Stomach smooth muscle (tissue), 2 donors: Measurements from ENCODE around the gene SYT2.
"Not testable (repeated sequence)": the region's sequence is repeated elsewhere in the genome, so short reads cannot be mapped to it uniquely, and the experiment has no call there.

Source experiments
- H3K27ac ChIP-seq: one replicate; pipeline ENCODE4 v1.7.0; 2013; ENCODE audit warnings: mild to moderate bottlenecking, low read length, inconsistent platforms
- H3K27me3 ChIP-seq, 2 donors: one replicate each; pipeline ENCODE4 v1.7.0; 2013; ENCODE audit warnings: low read length in 2 of 2; ENCODE audit not compliant: insufficient read depth in 2 of 2, control insufficient read depth in 1 of 2
- H3K36me3 ChIP-seq, 2 donors: one replicate each; pipeline ENCODE4 v1.7.0; 2013; ENCODE audit warnings: low read length in 2 of 2; ENCODE audit not compliant: control insufficient read depth in 2 of 2, insufficient read depth in 2 of 2
- H3K4me1 ChIP-seq: one replicate; pipeline ENCODE4 v1.7.0; 2013; ENCODE audit warnings: low read length; ENCODE audit not compliant: control insufficient read depth, insufficient read depth
- H3K4me3 ChIP-seq, 2 donors: one replicate each; pipeline ENCODE4 v1.7.0; 2013; ENCODE audit warnings: low read length in 2 of 2
- H3K9ac ChIP-seq, 2 donors: one replicate each; pipeline ENCODE4 v1.7.0; 2013; ENCODE audit warnings: low read length in 2 of 2, mild to moderate bottlenecking in 1 of 2
- H3K9me3 ChIP-seq, 2 donors: one replicate each; pipeline ENCODE4 v1.7.0; 2013; ENCODE audit warnings: low read length in 2 of 2; ENCODE audit not compliant: control insufficient read depth in 2 of 2
- donor health status: healthy.
- donor health status: Pancreatic carcinoma.

Gene SYT2

GRCh38 chr1:202725526-202725925 lies 15.3 kb upstream of the SYT2 start:
- H3K9ac ChIP-seq = no peak overlapping the region
- H3K27me3 ChIP-seq = no peaks in the 10 kb centered on the region
- no peaks in the 10 kb centered on the region for H3K4me1 ChIP-seq
- H3K9me3 ChIP-seq = no peaks in the 10 kb centered on the region
- H3K4me3 ChIP-seq = no peak overlapping the region
- H3K27ac ChIP-seq = no peak overlapping the region
- peaks cover 33 to 45% of the 10 kb centered on the region in 2 donors for H3K36me3 ChIP-seq

- H3K27ac ChIP-seq = no peak overlapping the region
- no peaks in the 10 kb centered on the region for H3K4me1 ChIP-seq
- H3K27me3 ChIP-seq = no peaks in the 10 kb centered on the region
- H3K4me3 ChIP-seq = no peak overlapping the region
- H3K36me3 ChIP-seq = peaks cover 16 to 27% of the 10 kb centered on the region in 2 donors
- no peak overlapping the region for H3K9ac ChIP-seq
- no peaks in the 10 kb centered on the region for H3K9me3 ChIP-seq
Measured at GRCh38 chr1:202723708-202724107, 13.5 kb upstream of the SYT2 start.

- not testable (repeated sequence) for H3K4me3 ChIP-seq, H3K27ac ChIP-seq, H3K9ac ChIP-seq, H3K4me1 ChIP-seq, H3K27me3 ChIP-seq, H3K9me3 ChIP-seq
- peaks cover 10 to 20% of the 10 kb centered on the region in 2 donors for H3K36me3 ChIP-seq
Measured at GRCh38 chr1:202723046-202723445, 12.8 kb upstream of the SYT2 start.

GRCh38 chr1:202716654-202717053 lies 6.4 kb upstream of the SYT2 start:
- no peak overlapping the region for H3K9ac ChIP-seq
- H3K36me3 ChIP-seq = no peaks in the 10 kb centered on the region
- H3K4me3 ChIP-seq = no peak overlapping the region
- peaks cover 0 to 12% of the 10 kb centered on the region in 2 donors for H3K27me3 ChIP-seq
- H3K27ac ChIP-seq = no peak overlapping the region
- no peaks in the 10 kb centered on the region for H3K9me3 ChIP-seq
- no peaks in the 10 kb centered on the region for H3K4me1 ChIP-seq

- Histone ChIP-seq H3K4me1 (peaks cover 14% of the 10 kb centered on the region), H3K27me3 (peaks cover 20 to 28% of the 10 kb centered on the region in 2 donors)
- not testable (repeated sequence) for H3K27ac ChIP-seq, H3K36me3 ChIP-seq, H3K9me3 ChIP-seq, H3K4me3 ChIP-seq, H3K9ac ChIP-seq
Measured at GRCh38 chr1:202714202-202714601, 3.9 kb upstream of the SYT2 start.

- Histone ChIP-seq H3K27me3 (peaks cover 31 to 39% of the 10 kb centered on the region in 2 donors), H3K4me1 (peaks cover 14% of the 10 kb centered on the region), H3K9me3 (no peaks in the 10 kb centered on the region), H3K36me3 (no peaks in the 10 kb centered on the region), H3K4me3 (no peak overlapping the region), H3K9ac (no peak overlapping the region), H3K27ac (no peak overlapping the region)
Measured at GRCh38 chr1:202713110-202713509, 2.9 kb upstream of the SYT2 start.

GRCh38 chr1:202711949-202712635 lies 1.8 kb upstream of the SYT2 start:
- no peaks in the 10 kb centered on the region for H3K9me3 ChIP-seq
- no peak overlapping the region for H3K9ac ChIP-seq
- H3K27me3 ChIP-seq = peaks cover 41 to 48% of the 10 kb centered on the region in 2 donors
- no peak overlapping the region for H3K4me3 ChIP-seq
- H3K36me3 ChIP-seq = no peaks in the 10 kb centered on the region
- no peak overlapping the region for H3K27ac ChIP-seq
- H3K4me1 ChIP-seq = peaks cover 14% of the 10 kb centered on the region

GRCh38 chr1:202709276-202710041 lies 795 bp downstream of the SYT2 start:
- H3K27me3 ChIP-seq = peaks cover 54 to 56% of the 10 kb centered on the region in 2 donors
- H3K9me3 ChIP-seq = no peaks in the 10 kb centered on the region
- H3K9ac ChIP-seq = no peak overlapping the region
- peaks cover 14% of the 10 kb centered on the region for H3K4me1 ChIP-seq
- H3K36me3 ChIP-seq = no peaks in the 10 kb centered on the region
- peak overlapping the region in 1 of 2 donors; percentile 61 for H3K4me3 ChIP-seq
- no peak overlapping the region for H3K27ac ChIP-seq

GRCh38 chr1:202708456-202709275 lies 1.6 kb downstream of the SYT2 start:
- no peak overlapping the region for H3K4me3 ChIP-seq
- no peaks in the 10 kb centered on the region for H3K36me3 ChIP-seq
- H3K27ac ChIP-seq = no peak overlapping the region
- peaks cover 14% of the 10 kb centered on the region for H3K4me1 ChIP-seq
- peaks cover 57 to 58% of the 10 kb centered on the region in 2 donors for H3K27me3 ChIP-seq
- no peaks in the 10 kb centered on the region for H3K9me3 ChIP-seq
- no peak overlapping the region for H3K9ac ChIP-seq

GRCh38 chr1:202706851-202707250 lies 3.4 kb downstream of the SYT2 start:
- Histone ChIP-seq H3K4me1 (peaks cover 14% of the 10 kb centered on the region), H3K9ac (no peak overlapping the region), H3K9me3 (no peaks in the 10 kb centered on the region), H3K4me3 (no peak overlapping the region), H3K36me3 (no peaks in the 10 kb centered on the region), H3K27me3 (peaks cover 60% of the 10 kb centered on the region in 2 donors), H3K27ac (no peak overlapping the region)
